ENCODE measurements around the gene THAP4.
"Not testable (repeated sequence)": the region's sequence is repeated elsewhere in the genome, so short reads cannot be mapped to it uniquely, and the experiment has no call there.

THAP4 gene

GRCh38 chr2:241592126-241592845 is 44.7 kb downstream of the THAP4 start:
- DNase-seq (ENCODE audit: extremely low spot score, insufficient read length, low read depth) (no peak), FAIRE-seq (no peak)

- not testable (repeated sequence) for DNase-seq (ENCODE audit: extremely low spot score, insufficient read length, low read depth); FAIRE-seq
These were observed 46.2 kb downstream of the THAP4 start for GRCh38 chr2:241590496-241591455.

GRCh38 chr2:241589863-241590262 is 47.1 kb downstream of the THAP4 start:
- not testable (repeated sequence) for DNase-seq (ENCODE audit: extremely low spot score, insufficient read length, low read depth); FAIRE-seq

- no peak for DNase-seq (ENCODE audit: extremely low spot score, insufficient read length, low read depth)
- FAIRE-seq: no peak
These were observed 50.2 kb downstream of the THAP4 start for GRCh38 chr2:241586564-241587264.

GRCh38 chr2:241584436-241584835 is 52.5 kb downstream of the THAP4 start:
- FAIRE-seq (no peak), DNase-seq (ENCODE audit: extremely low spot score, insufficient read length, low read depth) (no peak)

GRCh38 chr2:241582806-241583205 is 54.2 kb downstream of the THAP4 start:
- FAIRE-seq (no peak), DNase-seq (ENCODE audit: extremely low spot score, insufficient read length, low read depth) (no peak)

- no peak for DNase-seq (ENCODE audit: extremely low spot score, insufficient read length, low read depth)
- no peak for FAIRE-seq
These were observed 54.6 kb downstream of the THAP4 start for GRCh38 chr2:241582328-241582727.

GRCh38 chr2:241579281-241579680 is 57.7 kb downstream of the THAP4 start:
- FAIRE-seq (no peak), DNase-seq (ENCODE audit: extremely low spot score, insufficient read length, low read depth) (no peak)

GRCh38 chr2:241577413-241578122 is 59.4 kb downstream of the THAP4 start:
- FAIRE-seq: no peak

GRCh38 chr2:241576293-241576654 is 60.7 kb downstream of the THAP4 start:
- FAIRE-seq (no peak), DNase-seq (ENCODE audit: extremely low spot score, insufficient read length, low read depth) (no peak)

More at GRCh38 chr2:241577413-241578122, 59.4 kb downstream of the THAP4 start:
- DNase-seq (ENCODE audit: extremely low spot score, insufficient read length, low read depth): no peak

GRCh38 chr2:241575624-241576292 is 61.2 kb downstream of the THAP4 start:
- DNase-seq (ENCODE audit: extremely low spot score, insufficient read length, low read depth) (no peak), FAIRE-seq (no peak)

- DNase-seq (ENCODE audit: extremely low spot score, insufficient read length, low read depth): no peak
- FAIRE-seq: no peak
These were observed 61.9 kb downstream of the THAP4 start for GRCh38 chr2:241574911-241575623.

GRCh38 chr2:241573741-241574140 is 63.2 kb downstream of the THAP4 start:
- DNase-seq (ENCODE audit: extremely low spot score, insufficient read length, low read depth) (no peak), FAIRE-seq (no peak)

- FAIRE-seq: not testable (repeated sequence)
These were observed 63.9 kb downstream of the THAP4 start for GRCh38 chr2:241572915-241573651.

GRCh38 chr2:241571821-241572620 is 64.9 kb downstream of the THAP4 start:
- FAIRE-seq (no peak), DNase-seq (ENCODE audit: extremely low spot score, insufficient read length, low read depth) (no peak)

More at GRCh38 chr2:241572915-241573651, 63.9 kb downstream of the THAP4 start:
- not testable (repeated sequence) for DNase-seq (ENCODE audit: extremely low spot score, insufficient read length, low read depth)

GRCh38 chr2:241570961-241571581 is 65.9 kb downstream of the THAP4 start:
- no peak for DNase-seq (ENCODE audit: extremely low spot score, insufficient read length, low read depth)
- FAIRE-seq: no peak

GRCh38 chr2:241569831-241570281 is 67.1 kb downstream of the THAP4 start:
- FAIRE-seq (no peak), DNase-seq (ENCODE audit: extremely low spot score, insufficient read length, low read depth) (no peak)
